ENCODE results near the gene WDFY2.

WDFY2 gene

DNA sequence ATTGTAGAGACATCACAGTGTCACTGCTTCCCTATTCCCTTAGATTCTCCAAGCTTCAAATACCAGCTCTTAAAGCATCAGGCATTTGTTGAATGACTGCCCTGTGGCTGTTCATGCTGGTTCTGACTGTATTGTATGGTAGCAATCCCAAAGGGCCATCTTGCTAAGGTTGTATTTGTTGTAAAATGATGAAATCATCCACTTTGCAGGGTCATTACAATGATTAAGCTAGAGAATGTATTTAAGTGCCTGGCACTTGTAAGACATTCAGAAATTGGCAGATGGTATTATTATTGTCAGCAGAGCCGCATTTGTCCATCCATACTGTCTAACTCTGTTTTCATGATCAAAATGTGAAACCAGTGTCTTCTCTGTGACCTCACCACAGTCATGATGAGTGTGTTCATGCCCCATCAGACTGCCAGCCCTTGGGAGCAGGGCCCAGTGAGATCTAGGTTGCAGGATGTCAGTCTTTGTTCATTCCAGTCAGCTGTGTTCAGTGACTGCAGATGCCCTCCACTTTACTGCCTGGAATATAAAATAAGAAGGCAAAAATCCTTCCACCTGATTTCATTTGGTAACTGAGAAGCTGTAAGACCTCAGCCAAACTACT is 133.6 kb downstream of the WDFY2 start:
- H3K36me3 Mint-ChIP-seq = peaks cover 5% of the 10 kb centered on the region
- peak overlapping the region; percentile 20 for H3K27ac Mint-ChIP-seq
- no peaks in the 10 kb centered on the region for H3K4me1 Mint-ChIP-seq
- H3K4me3 Mint-ChIP-seq = no peak overlapping the region
- H3K27me3 Mint-ChIP-seq = no peaks in the 10 kb centered on the region
- H3K9me3 Mint-ChIP-seq = no peaks in the 10 kb centered on the region

DNA sequence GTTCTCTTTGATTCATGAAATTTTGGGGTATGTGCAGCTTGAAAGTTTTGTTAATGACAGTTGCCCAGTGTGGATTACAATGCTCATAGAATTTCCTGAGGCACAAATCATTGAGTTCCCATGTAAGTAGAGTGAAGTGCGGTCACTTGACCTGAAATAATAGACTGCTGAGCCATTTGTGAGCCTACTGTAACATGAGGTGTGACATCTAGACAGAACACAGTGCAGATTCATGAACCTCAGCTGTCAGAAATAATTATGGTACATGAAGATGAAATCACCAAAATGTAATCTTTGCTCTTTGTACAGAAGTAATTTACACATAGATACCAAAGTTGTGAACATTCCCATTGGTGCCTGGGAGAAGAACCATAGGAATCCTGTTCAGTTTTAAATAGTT is 135.1 kb downstream of the WDFY2 start:
- H3K4me3 Mint-ChIP-seq = no peak overlapping the region
- H3K9me3 Mint-ChIP-seq = no peaks in the 10 kb centered on the region
- no peak overlapping the region for H3K27ac Mint-ChIP-seq
- no peaks in the 10 kb centered on the region for H3K27me3 Mint-ChIP-seq
- H3K36me3 Mint-ChIP-seq = peaks cover 5% of the 10 kb centered on the region
- H3K4me1 Mint-ChIP-seq = no peaks in the 10 kb centered on the region

- no peak overlapping the region for H3K4me3 Mint-ChIP-seq
- H3K4me1 Mint-ChIP-seq = no peaks in the 10 kb centered on the region
- H3K36me3 Mint-ChIP-seq = peaks cover 10% of the 10 kb centered on the region
- no peaks in the 10 kb centered on the region for H3K9me3 Mint-ChIP-seq
- no peak overlapping the region for H3K27ac Mint-ChIP-seq
- no peaks in the 10 kb centered on the region for H3K27me3 Mint-ChIP-seq
Observed at GRCh38 chr13:51721496-51721895, 137.2 kb downstream of the WDFY2 start.

- Mint-ChIP-seq H3K27me3 (no peaks in the 10 kb centered on the region), H3K9me3 (no peaks in the 10 kb centered on the region), H3K36me3 (peaks cover 20% of the 10 kb centered on the region), H3K27ac (no peak overlapping the region), H3K4me1 (no peaks in the 10 kb centered on the region), H3K4me3 (no peak overlapping the region)
Observed at GRCh38 chr13:51723529-51723928, 139.3 kb downstream of the WDFY2 start.

GRCh38 chr13:51724721-51725120 is 140.5 kb downstream of the WDFY2 start:
- Mint-ChIP-seq H3K36me3 (peaks cover 20% of the 10 kb centered on the region), H3K9me3 (no peaks in the 10 kb centered on the region), H3K27ac (no peak overlapping the region), H3K4me3 (no peak overlapping the region), H3K4me1 (no peaks in the 10 kb centered on the region), H3K27me3 (no peaks in the 10 kb centered on the region)

DNA sequence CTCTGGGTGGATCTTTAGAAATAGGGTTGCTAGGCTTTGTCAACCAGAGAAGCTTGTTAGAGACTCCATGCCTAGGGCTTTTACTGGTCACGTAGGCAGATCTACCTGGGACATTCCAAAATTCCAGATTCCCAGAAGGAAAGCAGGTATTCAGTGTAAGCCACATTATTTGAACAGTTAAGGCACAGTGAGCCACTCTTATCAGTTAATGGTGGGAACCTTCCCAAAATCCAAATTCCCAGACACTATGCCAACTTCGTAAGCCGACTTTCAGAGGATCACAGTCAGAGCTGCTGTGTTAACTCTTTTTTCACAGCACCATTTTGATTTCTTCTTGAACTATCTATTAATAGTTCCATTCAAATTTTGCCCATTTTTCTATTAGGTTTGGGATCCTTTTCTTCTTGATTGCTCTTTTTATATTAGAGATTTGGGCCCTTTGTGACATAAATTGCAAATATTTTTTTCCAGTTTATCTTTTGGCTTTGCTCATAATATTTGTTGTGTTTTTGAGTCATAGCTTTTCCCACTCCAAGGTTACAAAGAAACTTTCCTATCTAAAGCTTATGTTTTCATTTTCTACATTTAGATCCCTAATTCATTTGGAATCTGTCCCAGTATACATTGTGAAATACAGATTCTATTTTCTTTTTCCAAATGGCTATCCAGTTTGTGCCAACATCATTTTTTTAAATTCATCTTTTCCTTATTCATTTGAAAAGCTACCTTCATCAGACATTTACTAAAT is 142.4 kb downstream of the WDFY2 start:
- H3K27me3 Mint-ChIP-seq = no peaks in the 10 kb centered on the region
- no peaks in the 10 kb centered on the region for H3K4me1 Mint-ChIP-seq
- no peak overlapping the region for H3K27ac Mint-ChIP-seq
- H3K9me3 Mint-ChIP-seq = no peaks in the 10 kb centered on the region
- H3K4me3 Mint-ChIP-seq = no peak overlapping the region
- peaks cover 18% of the 10 kb centered on the region for H3K36me3 Mint-ChIP-seq

- Mint-ChIP-seq H3K27ac (no peak overlapping the region), H3K27me3 (no peaks in the 10 kb centered on the region), H3K4me1 (no peaks in the 10 kb centered on the region), H3K4me3 (no peak overlapping the region), H3K9me3 (no peaks in the 10 kb centered on the region), H3K36me3 (peaks cover 18% of the 10 kb centered on the region)
Observed at GRCh38 chr13:51727634-51728274, 143.5 kb downstream of the WDFY2 start.

DNA sequence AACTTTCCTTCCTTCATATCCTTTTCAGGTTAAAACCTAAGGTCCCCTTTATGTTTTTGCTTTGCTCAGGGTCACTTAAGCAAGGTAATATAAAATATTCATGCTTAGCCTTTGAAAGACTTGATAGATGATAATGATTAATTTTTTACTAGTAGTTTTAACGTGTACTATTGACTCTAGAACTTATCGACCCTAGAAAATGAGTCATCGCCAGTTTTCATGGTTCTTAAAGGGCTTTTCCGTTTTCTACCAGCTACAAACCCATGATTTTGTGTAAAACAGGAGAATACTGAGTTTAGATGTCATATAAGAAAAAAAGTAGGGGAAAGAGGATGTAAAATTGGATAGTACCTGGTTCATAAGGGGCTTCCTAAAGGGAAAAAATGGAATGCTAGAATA is 144.0 kb downstream of the WDFY2 start:
- H3K36me3 Mint-ChIP-seq = peaks cover 19% of the 10 kb centered on the region
- H3K27me3 Mint-ChIP-seq = no peaks in the 10 kb centered on the region
- no peak overlapping the region for H3K27ac Mint-ChIP-seq
- H3K9me3 Mint-ChIP-seq = no peaks in the 10 kb centered on the region
- no peak overlapping the region for H3K4me3 Mint-ChIP-seq
- no peaks in the 10 kb centered on the region for H3K4me1 Mint-ChIP-seq

DNA sequence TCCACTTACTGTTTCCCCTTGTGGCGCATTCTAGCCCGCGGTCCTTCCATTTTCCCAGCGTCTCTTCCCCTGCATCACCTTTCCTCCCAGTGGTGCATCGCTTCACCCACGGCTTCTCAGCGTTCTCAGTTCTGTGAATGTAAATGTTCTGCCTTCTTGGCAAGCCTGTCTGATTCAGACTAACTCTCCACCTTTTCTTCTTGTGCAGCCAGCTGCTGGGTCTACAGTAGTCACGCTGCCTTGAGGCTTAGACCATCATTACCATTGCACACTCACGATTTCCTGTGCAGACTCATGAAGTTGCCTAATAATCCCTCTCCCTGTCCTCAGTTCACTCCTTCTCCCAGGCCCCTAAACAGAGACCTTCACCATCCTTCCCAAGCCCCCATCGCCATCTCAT is 144.7 kb downstream of the WDFY2 start:
- H3K27ac Mint-ChIP-seq = no peak overlapping the region
- no peaks in the 10 kb centered on the region for H3K4me1 Mint-ChIP-seq
- H3K27me3 Mint-ChIP-seq = no peaks in the 10 kb centered on the region
- no peak overlapping the region for H3K4me3 Mint-ChIP-seq
- H3K36me3 Mint-ChIP-seq = peaks cover 19% of the 10 kb centered on the region
- no peaks in the 10 kb centered on the region for H3K9me3 Mint-ChIP-seq

- Mint-ChIP-seq H3K36me3 (peaks cover 16% of the 10 kb centered on the region), H3K4me3 (no peak overlapping the region), H3K27me3 (no peaks in the 10 kb centered on the region), H3K9me3 (no peaks in the 10 kb centered on the region), H3K4me1 (no peaks in the 10 kb centered on the region), H3K27ac (no peak overlapping the region)
Observed at GRCh38 chr13:51729866-51730553, 145.7 kb downstream of the WDFY2 start.

- no peaks in the 10 kb centered on the region for H3K9me3 Mint-ChIP-seq
- H3K36me3 Mint-ChIP-seq = peaks cover 15% of the 10 kb centered on the region
- no peaks in the 10 kb centered on the region for H3K27me3 Mint-ChIP-seq
- H3K4me3 Mint-ChIP-seq = no peak overlapping the region
- H3K4me1 Mint-ChIP-seq = no peaks in the 10 kb centered on the region
- H3K27ac Mint-ChIP-seq = no peak overlapping the region
Observed at GRCh38 chr13:51730927-51731326, 146.7 kb downstream of the WDFY2 start.

DNA sequence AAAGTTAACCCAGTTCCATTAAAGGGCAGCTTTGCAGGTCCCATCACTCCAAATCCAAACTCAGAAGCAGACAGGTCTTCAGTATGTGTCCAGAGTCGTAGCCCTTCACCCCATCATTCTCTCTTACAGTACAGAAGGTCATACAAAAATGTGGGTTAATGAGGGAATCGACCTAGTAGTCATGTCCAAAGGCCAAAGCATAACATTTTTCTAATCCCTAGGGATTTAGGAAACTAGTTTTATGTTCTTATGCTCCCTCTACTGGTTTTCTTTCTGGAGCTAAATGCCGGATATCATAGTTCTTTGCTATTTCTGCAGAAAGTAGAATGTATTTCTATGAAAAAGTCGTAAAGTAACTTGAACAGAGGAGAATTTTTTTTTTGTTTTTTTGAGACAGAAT is 147.5 kb downstream of the WDFY2 start:
- peaks cover 11% of the 10 kb centered on the region for H3K36me3 Mint-ChIP-seq
- H3K27ac Mint-ChIP-seq = no peak overlapping the region
- no peaks in the 10 kb centered on the region for H3K9me3 Mint-ChIP-seq
- no peak overlapping the region for H3K4me3 Mint-ChIP-seq
- H3K27me3 Mint-ChIP-seq = no peaks in the 10 kb centered on the region
- H3K4me1 Mint-ChIP-seq = no peaks in the 10 kb centered on the region

DNA sequence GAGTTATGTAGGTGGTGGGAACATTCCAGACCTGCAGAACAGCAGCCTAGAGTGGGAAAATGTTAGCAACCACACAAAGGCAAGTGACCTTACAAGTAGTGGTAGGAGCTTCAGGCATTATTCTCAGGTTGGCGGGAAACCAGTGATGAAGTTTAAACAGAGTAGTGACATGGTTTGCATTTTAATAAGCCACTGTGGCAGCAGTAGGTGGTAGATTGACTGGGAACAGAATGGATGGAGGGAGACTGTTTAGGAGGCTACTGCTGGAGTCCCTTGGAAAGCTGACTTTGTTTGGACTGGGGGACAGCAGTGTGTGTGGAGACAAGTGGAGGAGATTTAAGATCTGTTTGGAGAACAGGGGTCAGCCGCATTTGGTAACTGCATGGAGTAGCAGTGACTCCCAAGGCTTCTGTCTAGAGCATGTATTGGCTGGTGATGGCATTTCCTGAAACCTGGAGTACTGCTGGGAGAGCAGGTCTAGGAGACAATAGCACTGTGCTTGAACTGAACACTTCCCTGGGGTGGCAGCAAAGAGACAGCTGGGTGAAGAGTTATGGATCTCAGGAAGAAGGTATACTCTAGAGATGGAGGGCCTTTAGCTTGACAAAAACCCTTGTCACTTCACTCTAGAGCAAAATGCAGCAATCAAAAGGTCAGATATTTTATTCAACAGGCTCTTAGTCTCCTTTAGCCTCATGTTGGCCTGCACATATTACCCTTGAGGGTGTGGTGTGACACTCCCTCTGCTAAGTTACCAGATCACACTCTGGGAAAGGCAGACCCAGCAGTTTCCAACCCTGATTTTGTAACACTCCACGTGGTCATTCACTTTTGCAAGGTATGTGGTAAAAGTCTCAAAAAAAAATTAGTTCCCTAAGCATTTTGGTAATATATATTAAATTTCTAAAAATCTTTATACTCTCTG is 149.4 kb downstream of the WDFY2 start:
- no peak overlapping the region for H3K4me3 Mint-ChIP-seq
- no peaks in the 10 kb centered on the region for H3K9me3 Mint-ChIP-seq
- no peaks in the 10 kb centered on the region for H3K4me1 Mint-ChIP-seq
- H3K27ac Mint-ChIP-seq = no peak overlapping the region
- no peaks in the 10 kb centered on the region for H3K27me3 Mint-ChIP-seq
- peaks cover 3% of the 10 kb centered on the region for H3K36me3 Mint-ChIP-seq

GRCh38 chr13:51734786-51735185 is 150.5 kb downstream of the WDFY2 start:
- peaks cover 13% of the 10 kb centered on the region for H3K36me3 Mint-ChIP-seq
- H3K9me3 Mint-ChIP-seq = no peaks in the 10 kb centered on the region
- H3K4me3 Mint-ChIP-seq = no peak overlapping the region
- H3K4me1 Mint-ChIP-seq = no peaks in the 10 kb centered on the region
- no peaks in the 10 kb centered on the region for H3K27me3 Mint-ChIP-seq
- H3K27ac Mint-ChIP-seq = no peak overlapping the region

DNA sequence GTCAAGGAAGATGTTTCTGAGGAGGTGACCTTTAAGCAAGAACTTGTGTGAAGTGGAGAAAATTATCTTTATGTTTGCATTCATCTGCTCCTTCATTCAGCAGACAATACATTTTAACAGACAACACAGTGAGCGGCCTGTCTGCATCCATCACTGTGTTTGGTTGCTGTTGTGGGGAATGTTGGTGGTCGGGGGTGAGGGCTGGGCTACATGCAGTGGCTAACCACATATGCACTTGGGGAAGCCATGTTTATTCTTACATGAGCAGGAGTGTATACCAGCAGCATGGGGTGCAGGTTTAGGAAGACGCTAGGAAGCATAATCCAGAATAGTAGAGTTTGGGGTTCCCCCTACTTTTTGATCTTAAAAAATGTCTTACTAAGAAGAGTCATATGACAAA is 153.3 kb downstream of the WDFY2 start:
- no peaks in the 10 kb centered on the region for H3K27me3 Mint-ChIP-seq
- H3K9me3 Mint-ChIP-seq = no peaks in the 10 kb centered on the region
- H3K36me3 Mint-ChIP-seq = peaks cover 19% of the 10 kb centered on the region
- H3K27ac Mint-ChIP-seq = no peak overlapping the region
- no peaks in the 10 kb centered on the region for H3K4me1 Mint-ChIP-seq
- no peak overlapping the region for H3K4me3 Mint-ChIP-seq

All from activated naive CD4-positive, alpha-beta T cell treated with anti-CD3 and anti-CD28 coated beads, Interleukin-2, amount 50 U/mL, for 24 hours (primary cell).